Motor neuron (in vitro differentiated cells): Measurements from ENCODE around the gene CDC20. TPM values are rescaled to one million over a fixed set of nuclear protein-coding genes. Genes with fewer than 3 reads are reported as not detected.
A peak's percentile ranks its signal among the peaks of the same experiment; 100 is the strongest.

Source experiments
- ATAC-seq, 8 experiments: fragments of 200-7000 bp; cut with Tn5 transposase; replicated peaks in 6 of 8; 2 replicates each; pipeline ENCODE4 v1.8.0; 2021; ENCODE audit warnings: mild to moderate bottlenecking in 8 of 8, moderate library complexity in 8 of 8
- H3K27ac ChIP-seq, 2 donors: fragments of 250-450 bp; sonication (Bioruptor Pico); 2 replicates each; pipeline ENCODE4 v1.9.0; 2021; ENCODE audit warnings: antibody characterized with exemption in 2 of 2, mild to moderate bottlenecking in 2 of 2, moderate library complexity in 1 of 2
- H3K4me1 ChIP-seq, 2 donors: fragments of 250-450 bp; sonication (Bioruptor Pico); replicated peaks in 1 of 2; 2 replicates each; pipeline ENCODE4 v1.6.1; 2021; ENCODE audit warnings: antibody characterized with exemption in 2 of 2, mild to moderate bottlenecking in 2 of 2, moderate library complexity in 1 of 2
- H3K4me3 ChIP-seq, 5 donors: fragments of 250-450 bp; sonication (Bioruptor Pico); 2 replicates each; pipeline ENCODE4 v1.9.0; 2021; ENCODE audit warnings: antibody characterized with exemption in 5 of 5, mild to moderate bottlenecking in 5 of 5, moderate library complexity in 4 of 5
- WGBS, 10 experiments: fragments of 450-650 bp; shearing (Covaris generic); methylation state at CpG; one replicate each; pipeline ENCODE4 v1.0.0; 2022; 5-methylcytosine and 5-hydroxymethylcytosine counted together
- in situ Hi-C, 9 experiments: fragments of 400-800 bp; cut with MboI; loops; one replicate each; pipeline ENCODE4 v1.15.0; 2021; ENCODE audit warnings: low sequenced_read_pairs in 9 of 9, low pct_unique_long_range_greater_than_20kb in 2 of 9; ENCODE audit not compliant: unreplicated experiment in 9 of 9
- total RNA-seq, 8 experiments: library from RNA; unstranded; fragments of 300-600 nt; gene quantifications; 2 replicates each; pipeline versions ENCODE4 v1.2.3 to v1.2.4, GENCODE V29; 2022

CDC20 gene
- total RNA-seq: 100 to 1,000 TPM in 1 of 8 experiments, 10 to 100 TPM in 5, 1 to 10 TPM in 1, under 1 TPM in 1; 0.15 to 144 (median 15.3) TPM

DNA sequence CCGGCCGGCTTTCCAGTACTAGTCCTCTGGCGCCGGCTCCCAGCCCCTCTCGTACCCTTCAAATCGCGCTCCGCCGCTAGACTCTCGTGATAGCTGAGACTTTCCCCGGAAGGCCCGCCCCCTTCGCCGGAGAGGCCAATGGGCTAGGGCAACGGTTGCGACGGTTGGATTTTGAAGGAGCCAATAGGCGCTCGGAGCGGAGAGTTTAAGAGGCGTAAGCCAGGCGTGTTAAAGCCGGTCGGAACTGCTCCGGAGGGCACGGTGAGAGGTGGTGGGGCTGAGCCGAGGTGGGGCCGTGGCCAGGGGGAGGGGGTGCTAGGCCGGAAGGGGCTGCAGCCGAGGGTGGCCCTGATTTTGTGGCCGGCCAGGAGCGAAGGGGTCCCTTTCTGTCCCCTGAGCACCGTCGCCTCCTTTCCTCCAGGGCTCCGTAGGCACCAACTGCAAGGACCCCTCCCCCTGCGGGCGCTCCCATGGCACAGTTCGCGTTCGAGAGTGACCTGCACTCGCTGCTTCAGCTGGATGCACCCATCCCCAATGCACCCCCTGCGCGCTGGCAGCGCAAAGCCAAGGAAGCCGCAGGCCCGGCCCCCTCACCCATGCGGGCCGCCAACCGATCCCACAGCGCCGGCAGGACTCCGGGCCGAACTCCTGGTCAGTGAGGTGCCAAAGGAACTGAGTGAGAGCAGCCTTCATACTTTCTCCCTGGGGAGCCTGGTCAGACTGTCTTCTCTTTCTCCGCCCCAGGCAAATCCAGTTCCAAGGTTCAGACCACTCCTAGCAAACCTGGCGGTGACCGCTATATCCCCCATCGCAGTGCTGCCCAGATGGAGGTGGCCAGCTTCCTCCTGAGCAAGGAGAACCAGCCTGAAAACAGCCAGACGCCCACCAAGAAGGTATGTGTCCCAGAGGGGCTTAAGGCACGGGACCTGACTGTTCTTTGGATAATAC lies at the start of gene CDC20:
Gene CDC20, plus strand, starts transcription at position 236 of the 948 bp plus-strand sequence. Its CDS starts 235 bp downstream, at position 471.
- Histone ChIP-seq H3K27ac (peak within 1 kb of the TSS; percentile 69 to 79), H3K4me3 (peak within 1 kb of the TSS; percentile 58 to 84 (median 72)), H3K4me1 (peaks cover 5 to 13% of the 10 kb centered on the region in 2 donors)
- 0 to 3% (median 1%) methylated on average over 3 to 13 of the region's 59 CpGs; no CpG with 5 or more reads in 4 of the 10 experiments for WGBS, 10 experiments
- in situ Hi-C loops: no loop called here
- peak; percentile 95 to 98 (median 97) for ATAC-seq

DNA sequence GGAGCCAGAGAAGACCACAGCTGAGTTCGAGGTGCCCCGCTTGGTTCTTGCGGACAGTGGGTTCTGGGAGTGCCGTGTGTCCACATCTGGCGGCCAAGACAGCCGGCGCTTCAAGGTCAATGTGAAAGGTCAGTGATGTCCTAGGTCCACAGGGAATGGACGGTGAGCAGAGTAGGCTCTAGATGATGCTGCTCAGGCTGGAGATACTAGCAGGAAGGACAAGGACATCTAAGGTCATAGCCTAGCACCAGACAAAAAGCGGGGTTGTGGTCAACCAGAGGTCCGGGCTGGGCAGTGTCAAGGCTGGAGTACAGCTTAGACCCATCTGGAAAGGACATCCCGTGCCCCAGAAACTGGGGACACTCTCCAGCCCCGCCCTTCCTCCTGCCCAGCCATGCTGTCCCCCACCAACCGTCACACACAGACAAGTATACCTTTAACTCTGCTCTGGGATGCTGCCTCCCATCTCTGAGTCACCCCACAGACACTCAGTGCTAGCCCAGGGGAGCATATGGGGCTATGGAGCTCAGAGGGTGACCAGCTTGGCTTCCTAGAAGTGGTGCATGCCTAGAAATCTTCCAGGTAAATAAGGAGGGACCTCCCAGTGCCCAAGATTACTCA lies 49.3 kb upstream of the CDC20 start:
- in situ Hi-C loops: no loop called here
- no peak overlapping the region for H3K4me3 ChIP-seq
- peaks cover 0 to under 1% of the 10 kb centered on the region in 2 donors for H3K4me1 ChIP-seq
- WGBS, 10 experiments: 70 to 100% (median 80%) methylated on average over 4 to 8 of the region's 13 CpGs; no CpG with 5 or more reads in 6 of the 10 experiments
- ATAC-seq: peak in 1 of 8 experiments; percentile 19
- no peak overlapping the region for H3K27ac ChIP-seq

DNA sequence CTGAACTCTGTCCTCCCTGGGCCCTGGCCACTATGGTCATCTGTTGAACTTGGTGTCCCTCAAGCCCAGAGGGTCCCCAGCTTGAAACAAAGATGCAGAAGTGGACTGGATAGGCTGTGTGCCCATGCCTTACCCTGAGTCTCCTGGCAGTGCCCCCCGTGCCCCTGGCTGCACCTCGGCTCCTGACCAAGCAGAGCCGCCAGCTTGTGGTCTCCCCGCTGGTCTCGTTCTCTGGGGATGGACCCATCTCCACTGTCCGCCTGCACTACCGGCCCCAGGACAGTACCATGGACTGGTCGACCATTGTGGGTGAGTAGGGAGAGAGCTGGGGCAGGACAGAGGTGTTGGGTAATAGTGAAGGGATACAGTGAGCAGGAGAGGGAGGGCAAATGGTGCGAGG lies 47.3 kb upstream of the CDC20 start:
- Histone ChIP-seq H3K4me3 (no peak overlapping the region), H3K4me1 (no peaks in the 10 kb centered on the region), H3K27ac (no peak overlapping the region)
- in situ Hi-C loops: no loop called here
- whole genome bisulfite sequencing, 10 experiments: 67 to 100% (median 89%) methylated on average over 1 to 5 of the region's 9 CpGs; no CpG with 5 or more reads in 5 of the 10 experiments
- no peak for ATAC-seq

DNA sequence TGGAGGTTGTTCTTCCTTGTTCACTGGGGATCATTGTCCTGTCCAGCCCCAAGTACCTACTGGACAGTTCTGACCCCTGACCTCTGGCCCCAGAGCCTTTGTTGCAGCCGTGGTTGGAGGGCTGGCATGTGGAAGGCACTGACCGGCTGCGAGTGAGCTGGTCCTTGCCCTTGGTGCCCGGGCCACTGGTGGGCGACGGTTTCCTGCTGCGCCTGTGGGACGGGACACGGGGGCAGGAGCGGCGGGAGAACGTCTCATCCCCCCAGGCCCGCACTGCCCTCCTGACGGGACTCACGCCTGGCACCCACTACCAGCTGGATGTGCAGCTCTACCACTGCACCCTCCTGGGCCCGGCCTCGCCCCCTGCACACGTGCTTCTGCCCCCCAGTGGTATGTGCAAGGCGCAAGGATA lies 46.6 kb upstream of the CDC20 start:
- WGBS, 10 experiments: 75 to 87% (median 85%) methylated on average over 4 to 11 of the region's 19 CpGs; no CpG with 5 or more reads in 7 of the 10 experiments
- ATAC-seq: peak in 1 of 8 experiments; percentile 24
- in situ Hi-C loops: no loop called here
- Histone ChIP-seq H3K27ac (no peak overlapping the region), H3K4me3 (no peak overlapping the region), H3K4me1 (no peaks in the 10 kb centered on the region)

DNA sequence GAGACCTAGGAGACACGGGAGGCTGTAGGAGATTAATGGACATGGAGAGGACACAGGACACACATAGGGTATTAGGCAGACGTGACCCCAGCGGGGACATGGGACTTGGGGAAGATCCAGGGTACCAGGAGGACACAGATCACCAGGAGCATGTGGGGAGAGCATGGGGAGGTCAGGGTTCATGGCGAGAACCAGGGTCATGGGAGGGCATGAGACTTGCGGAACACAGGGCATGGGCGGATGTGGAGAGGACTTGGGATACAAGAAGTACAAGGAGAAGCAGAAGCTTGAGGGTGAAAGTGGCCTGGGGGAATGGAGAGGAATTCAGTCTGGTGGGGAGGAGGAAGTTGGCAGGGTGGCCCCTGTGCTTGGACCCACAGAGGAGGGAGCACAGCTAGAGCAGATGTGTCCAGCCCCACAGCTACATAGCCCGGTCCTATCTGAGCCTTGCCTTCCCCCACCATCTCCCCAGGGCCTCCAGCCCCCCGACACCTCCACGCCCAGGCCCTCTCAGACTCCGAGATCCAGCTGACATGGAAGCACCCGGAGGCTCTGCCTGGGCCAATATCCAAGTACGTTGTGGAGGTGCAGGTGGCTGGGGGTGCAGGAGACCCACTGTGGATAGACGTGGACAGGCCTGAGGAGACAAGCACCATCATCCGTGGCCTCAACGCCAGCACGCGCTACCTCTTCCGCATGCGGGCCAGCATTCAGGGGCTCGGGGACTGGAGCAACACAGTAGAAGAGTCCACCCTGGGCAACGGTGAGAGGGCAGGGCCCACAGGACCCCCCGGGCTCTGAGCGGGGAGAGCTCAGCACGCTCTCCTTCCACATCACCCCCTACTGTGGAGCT lies 45.9 kb upstream of the CDC20 start:
- in situ Hi-C loops: no loop called here
- H3K4me3 ChIP-seq: no peak overlapping the region
- WGBS, 10 experiments: 57 to 98% (median 89%) methylated on average over 1 to 9 of the region's 24 CpGs; no CpG with 5 or more reads in 3 of the 10 experiments
- H3K27ac ChIP-seq: no peak overlapping the region
- no peak for ATAC-seq
- no peaks in the 10 kb centered on the region for H3K4me1 ChIP-seq

DNA sequence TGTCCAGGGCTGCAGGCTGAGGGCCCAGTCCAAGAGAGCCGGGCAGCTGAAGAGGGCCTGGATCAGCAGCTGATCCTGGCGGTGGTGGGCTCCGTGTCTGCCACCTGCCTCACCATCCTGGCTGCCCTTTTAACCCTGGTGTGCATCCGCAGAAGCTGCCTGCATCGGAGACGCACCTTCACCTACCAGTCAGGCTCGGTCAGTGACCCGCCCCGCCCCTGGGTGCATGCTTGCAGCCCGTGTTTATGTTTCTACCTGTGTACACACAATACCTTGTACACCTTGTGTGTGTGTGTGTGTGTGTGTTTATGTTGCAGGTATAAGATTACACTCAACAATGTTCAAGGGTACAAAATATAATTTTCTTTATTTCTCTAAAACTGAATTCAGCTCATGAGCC lies 45.0 kb upstream of the CDC20 start:
- in situ Hi-C loops: no loop called here
- WGBS, 10 experiments: 20 to 100% (median 90%) methylated on average over 1 to 10 of the region's 10 CpGs; no CpG with 5 or more reads in 4 of the 10 experiments

DNA sequence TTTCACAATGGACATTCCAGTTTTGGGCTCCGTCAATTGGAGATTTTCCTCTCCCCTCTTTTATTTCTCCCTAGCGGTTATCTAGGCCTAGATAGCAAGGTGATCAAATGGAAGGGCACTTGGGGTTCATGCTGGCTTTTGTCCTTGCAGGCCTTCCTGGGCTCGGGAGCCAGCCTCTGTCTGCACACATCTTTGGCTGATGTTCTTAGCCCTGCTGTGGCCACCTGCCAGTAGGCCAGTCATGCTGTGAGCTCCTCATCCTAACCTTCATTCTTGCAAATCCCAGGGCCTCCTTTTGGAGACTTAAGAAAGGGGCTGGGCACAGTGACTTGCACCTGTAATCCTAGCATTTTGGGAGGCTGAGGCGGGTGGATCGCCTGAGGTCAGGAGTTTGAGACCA lies 44.5 kb upstream of the CDC20 start:
- in situ Hi-C loops: no loop called here
- H3K27ac ChIP-seq: no peak overlapping the region
- no peak overlapping the region for H3K4me3 ChIP-seq
- no peaks in the 10 kb centered on the region for H3K4me1 ChIP-seq
- 38 to 100% (median 100%) methylated on average over 1 to 5 of the region's 5 CpGs; no CpG with 5 or more reads in 1 of the 10 experiments for WGBS, 10 experiments
- no peak for ATAC-seq

More for the DNA sequence above, 45.0 kb upstream of the CDC20 start:
- Histone ChIP-seq H3K27ac (no peak overlapping the region), H3K4me1 (no peaks in the 10 kb centered on the region), H3K4me3 (no peak overlapping the region)
- no peak for ATAC-seq

DNA sequence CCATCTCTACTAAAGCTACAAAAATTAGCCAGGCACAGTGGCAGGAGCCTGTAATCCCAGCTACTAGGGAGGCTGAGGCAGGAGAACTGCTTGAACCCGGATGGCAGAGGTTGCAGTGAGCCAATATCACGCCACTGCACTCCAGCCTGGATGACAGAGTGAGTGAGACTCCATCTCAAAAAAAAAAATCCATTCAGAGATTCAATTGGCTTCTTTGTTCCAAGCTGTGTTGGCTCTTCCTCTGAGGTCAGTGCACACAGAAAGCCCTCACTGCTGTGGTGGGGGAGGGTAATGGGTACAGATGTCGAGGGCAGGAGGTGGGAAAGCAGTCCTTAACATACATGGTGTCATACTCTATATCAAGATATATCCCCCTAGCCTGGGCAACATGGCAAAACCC lies 43.3 kb upstream of the CDC20 start:
- H3K4me1 ChIP-seq: no peaks in the 10 kb centered on the region
- H3K27ac ChIP-seq: no peak overlapping the region
- no peak for ATAC-seq
- in situ Hi-C loops: no loop called here
- 64 to 100% (median 83%) methylated on average over 1 to 3 of the region's 3 CpGs; no CpG with 5 or more reads in 5 of the 10 experiments for WGBS, 10 experiments
- H3K4me3 ChIP-seq: no peak overlapping the region

DNA sequence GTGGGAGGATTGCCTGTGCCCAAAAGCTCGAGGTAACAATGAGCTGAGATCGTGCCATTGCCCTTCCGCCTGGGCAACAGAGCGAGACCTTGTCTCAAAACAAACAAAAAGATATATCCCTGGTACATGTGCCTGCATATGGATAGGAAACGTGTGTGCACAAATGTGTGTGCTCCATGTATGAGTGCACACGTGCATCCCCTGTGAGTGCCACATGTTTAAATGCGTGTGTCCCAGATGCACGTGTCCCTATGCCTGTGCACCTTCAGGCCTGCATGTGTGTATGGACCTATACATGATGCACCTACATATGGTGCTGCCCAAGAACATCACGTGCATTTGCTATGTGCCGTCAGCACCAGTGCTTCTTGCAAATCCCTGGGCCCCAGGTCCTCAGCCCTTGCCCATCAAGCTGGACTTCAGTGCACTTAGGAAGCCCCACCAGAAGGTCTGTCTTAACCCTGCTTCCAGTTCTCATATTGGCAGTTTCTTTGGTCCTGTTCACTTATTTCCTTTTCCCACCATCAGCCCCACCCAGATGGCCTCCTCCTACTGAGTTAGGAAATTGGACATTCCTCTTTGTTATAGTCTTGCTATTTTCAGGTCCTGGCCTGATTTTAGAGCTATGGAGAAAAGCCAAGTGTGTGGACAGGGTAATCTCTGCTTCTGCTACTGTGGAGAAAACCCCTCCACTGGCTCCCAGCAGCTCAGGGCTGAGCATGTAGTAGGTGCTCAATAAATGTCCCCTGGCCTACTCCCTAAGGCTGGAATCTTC lies 42.6 kb upstream of the CDC20 start:
- in situ Hi-C loops: no loop called here
- no peak for ATAC-seq
- H3K4me3 ChIP-seq: no peak overlapping the region
- 84 to 100% (median 96%) methylated on average over 1 to 8 of the region's 10 CpGs; no CpG with 5 or more reads in 3 of the 10 experiments for WGBS, 10 experiments
- no peaks in the 10 kb centered on the region for H3K4me1 ChIP-seq
- no peak overlapping the region for H3K27ac ChIP-seq

DNA sequence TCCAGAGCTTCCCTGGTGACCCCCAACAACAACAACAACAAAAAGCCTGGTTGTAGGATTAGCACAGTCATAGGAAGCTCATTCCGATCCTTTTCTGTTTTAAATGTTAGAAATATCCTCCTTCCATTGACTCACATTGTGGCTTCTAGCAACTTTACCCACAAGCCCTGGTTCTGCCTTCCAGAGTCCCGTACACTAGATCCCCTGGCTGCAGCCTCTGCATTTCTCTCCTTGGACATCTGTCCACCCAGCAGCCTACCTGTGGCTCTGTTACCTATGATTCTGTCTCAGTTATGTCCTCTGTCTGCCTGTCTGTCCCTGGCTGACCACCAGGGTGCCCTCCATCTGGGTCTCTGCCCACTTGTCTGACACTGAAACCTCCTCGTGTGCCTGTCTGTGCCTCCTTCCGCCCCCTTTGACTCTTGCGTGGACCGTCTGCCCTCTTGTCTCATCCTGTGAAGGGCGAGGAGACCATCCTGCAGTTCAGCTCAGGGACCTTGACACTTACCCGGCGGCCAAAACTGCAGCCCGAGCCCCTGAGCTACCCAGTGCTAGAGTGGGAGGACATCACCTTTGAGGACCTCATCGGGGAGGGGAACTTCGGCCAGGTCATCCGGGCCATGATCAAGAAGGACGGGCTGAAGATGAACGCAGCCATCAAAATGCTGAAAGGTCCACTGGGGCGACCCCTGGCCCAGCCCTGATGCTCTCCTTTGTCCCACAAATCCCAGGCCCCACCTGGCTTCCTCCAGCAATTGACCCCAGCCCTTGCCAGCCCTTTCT lies 41.9 kb upstream of the CDC20 start:
- Histone ChIP-seq H3K27ac (no peak overlapping the region), H3K4me3 (no peak overlapping the region), H3K4me1 (no peaks in the 10 kb centered on the region)
- in situ Hi-C loops: no loop called here
- ATAC-seq: peak in 1 of 8 experiments; percentile 18
- WGBS, 10 experiments: 40 to 91% (median 79%) methylated on average over 1 to 16 of the region's 16 CpGs; no CpG with 5 or more reads in 1 of the 10 experiments

DNA sequence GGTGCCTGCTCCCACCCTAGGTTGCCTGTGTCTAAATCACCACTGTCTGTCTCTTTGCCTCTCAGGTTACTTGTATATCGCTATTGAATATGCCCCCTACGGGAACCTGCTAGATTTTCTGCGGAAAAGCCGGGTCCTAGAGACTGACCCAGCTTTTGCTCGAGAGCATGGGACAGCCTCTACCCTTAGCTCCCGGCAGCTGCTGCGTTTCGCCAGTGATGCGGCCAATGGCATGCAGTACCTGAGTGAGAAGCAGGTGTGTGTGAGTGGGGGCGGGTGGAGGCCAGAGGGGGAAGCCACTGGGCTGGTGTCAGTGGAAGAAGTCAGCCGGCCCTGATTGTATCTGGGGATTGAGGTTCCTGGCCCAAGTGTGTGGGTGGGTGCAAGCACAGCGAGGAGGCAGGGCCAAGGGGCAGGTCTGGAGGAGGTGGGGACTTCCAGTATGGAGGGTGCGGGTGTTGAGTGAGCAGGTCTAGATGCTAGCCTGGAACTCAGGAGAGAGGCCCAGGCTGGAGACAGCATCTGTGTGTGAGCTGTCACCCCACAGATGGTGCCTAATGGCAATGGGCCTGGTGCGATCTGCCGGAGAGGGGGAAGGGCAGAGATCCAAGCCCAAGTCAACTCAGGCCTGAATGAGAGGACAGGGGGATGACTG lies 40.8 kb upstream of the CDC20 start:
- Histone ChIP-seq H3K27ac (no peak overlapping the region), H3K4me3 (no peak overlapping the region), H3K4me1 (no peaks in the 10 kb centered on the region)
- 40 to 100% (median 83%) methylated on average over 1 to 11 of the region's 15 CpGs; no CpG with 5 or more reads in 3 of the 10 experiments for WGBS, 10 experiments
- in situ Hi-C loops: no loop called here
- peak in 5 of 8 experiments; percentile 28 to 81 (median 54) for ATAC-seq
